Endodermal cell (in vitro differentiated cells): ENCODE measurements around the gene ADGRD2. TPM values are rescaled to one million over a fixed set of nuclear protein-coding genes. Genes with fewer than 3 reads are reported as not detected.

Source experiments
- DNase-seq: peaks from one replicate; pipeline ENCODE4 v3.0.0-alpha.2; 2017
- H3K27ac ChIP-seq: 2 replicates; pipeline ENCODE4 v1.5.1; 2013; ENCODE audit warnings: mild to moderate bottlenecking, low read depth, low read length, moderate library complexity
- H3K27me3 ChIP-seq: 2 replicates; pipeline ENCODE4 v1.6.1; 2013; ENCODE audit warnings: mild to moderate bottlenecking, low read length, moderate library complexity; ENCODE audit not compliant: insufficient read depth, control insufficient read depth, poor library complexity, severe bottlenecking
- H3K36me3 ChIP-seq: 2 replicates; pipeline ENCODE4 v1.7.0; 2013; ENCODE audit warnings: mild to moderate bottlenecking, low read length, moderate library complexity; ENCODE audit not compliant: control insufficient read depth, insufficient read depth
- H3K4me1 ChIP-seq: one replicate; pipeline ENCODE4 v1.7.0; 2013; ENCODE audit warnings: low read length; ENCODE audit not compliant: control insufficient read depth, insufficient read depth
- H3K4me3 ChIP-seq: 2 replicates; pipeline ENCODE4 v1.5.1; 2013; ENCODE audit warnings: mild to moderate bottlenecking, low read length, moderate library complexity
- H3K9ac ChIP-seq: 2 replicates; pipeline ENCODE4 v1.6.1; 2013; ENCODE audit warnings: mild to moderate bottlenecking, low read length, moderate library complexity; ENCODE audit not compliant: poor library complexity, severe bottlenecking; ENCODE audit errors: extremely low read depth
- H3K9me3 ChIP-seq: 2 replicates; pipeline ENCODE4 v1.6.1; 2013; ENCODE audit warnings: mild to moderate bottlenecking, low read length, moderate library complexity; ENCODE audit not compliant: control insufficient read depth
- H3K27ac Mint-ChIP-seq: 2 replicates; pipeline ENCODE4 v1.8.0; 2020; ENCODE audit warnings: mixed read lengths
- H3K27me3 Mint-ChIP-seq: 2 replicates; pipeline ENCODE4 v1.8.0; 2021; ENCODE audit warnings: mild to moderate bottlenecking, mixed read lengths; ENCODE audit not compliant: insufficient read depth
- H3K36me3 Mint-ChIP-seq: 2 replicates; pipeline ENCODE4 v1.8.0; 2020; ENCODE audit warnings: low read depth, mixed read lengths
- H3K4me1 Mint-ChIP-seq: 2 replicates; pipeline ENCODE4 v1.8.0; 2020; ENCODE audit warnings: mixed read lengths
- H3K4me3 Mint-ChIP-seq: 2 replicates; pipeline ENCODE4 v1.8.0; 2020; ENCODE audit warnings: mild to moderate bottlenecking, moderate library complexity, mixed read lengths
- H3K9me3 Mint-ChIP-seq: 2 replicates; pipeline ENCODE4 v1.8.0; 2020; ENCODE audit warnings: mild to moderate bottlenecking, mixed read lengths
- WGBS, 2 experiments: methylation state at CpG; one replicate each; pipeline versions ENCODE4 v1.1.5 to v1.1.7; 2013; ENCODE audit warnings: missing lambda C conversion rate in 2 of 2, mixed read lengths in 1 of 2; ENCODE audit not compliant: insufficient coverage in 1 of 2, insufficient read length in 1 of 2; 5-methylcytosine and 5-hydroxymethylcytosine counted together
- total RNA-seq, 2 donors: library from RNA; stranded (reverse); fragmentation: NEBNext Ultra II Directional in 1 of 2; extraction: Animal tissue kit (Norgen Biotek cat#: 25700) in 1 of 2; gene quantifications; 2 replicates in 1 of 2; 3 replicates in 1 of 2; pipeline ENCODE4 v1.2.1, GENCODE V29; 2021
- TF ChIP-seq, protein P1 (sequence below): fragments of 200-600 bp; sonication (generic); conservative IDR thresholded peaks from 2 replicates; pipeline ENCODE4 v1.5.0; 2021; ENCODE audit warnings: antibody characterized with exemption, mild to moderate bottlenecking

The ADGRD2 gene
- total RNA-seq, 2 donors from 2014 or later: 0.33 to 0.40 TPM

DNA sequence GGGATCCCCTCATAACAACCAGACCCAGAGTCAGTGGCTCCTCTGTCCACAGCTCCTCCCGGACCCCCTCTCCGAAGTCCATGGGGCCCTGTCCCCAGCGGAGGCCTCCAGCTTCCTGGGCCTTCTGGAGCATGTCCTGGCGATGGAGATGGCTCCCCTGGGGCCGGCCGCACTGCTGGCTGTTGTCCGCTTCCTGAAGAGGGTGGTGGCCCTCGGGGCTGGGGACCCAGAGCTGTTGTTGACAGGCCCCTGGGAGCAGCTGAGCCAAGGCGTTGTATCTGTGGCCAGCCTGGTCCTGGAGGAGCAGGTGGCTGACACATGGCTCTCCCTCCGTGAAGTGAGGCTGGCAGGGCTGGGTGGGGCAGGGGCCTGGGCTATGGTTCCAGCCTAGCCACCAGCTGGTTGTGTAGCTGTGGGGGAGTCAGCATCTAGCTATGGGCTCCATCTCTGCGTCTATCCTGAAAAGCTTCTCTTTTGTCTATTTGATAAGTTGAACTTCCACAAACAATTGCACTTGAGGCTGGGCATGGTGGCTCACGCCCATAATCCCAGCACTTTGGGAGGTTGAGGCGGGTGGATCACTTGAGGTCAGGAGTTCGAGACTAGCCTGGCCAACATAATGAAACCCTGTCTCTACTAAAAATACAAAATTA lies 4.7 kb downstream of the ADGRD2 start:
- Histone ChIP-seq H3K27ac (no peak overlapping the region), H3K4me1 (peaks cover 6% of the 10 kb centered on the region), H3K36me3 (no peaks in the 10 kb centered on the region), H3K9ac (no peak overlapping the region), H3K9me3 (no peaks in the 10 kb centered on the region), H3K27me3 (peaks cover 37% of the 10 kb centered on the region), H3K4me3 (no peak overlapping the region)
- Mint-ChIP-seq H3K4me1 (peaks cover 6% of the 10 kb centered on the region), H3K27ac (no peak overlapping the region), H3K4me3 (no peak overlapping the region), H3K27me3 (peaks cover 39% of the 10 kb centered on the region), H3K9me3 (no peaks in the 10 kb centered on the region), H3K36me3 (no peaks in the 10 kb centered on the region)
- TF ChIP-seq, protein P1, sequence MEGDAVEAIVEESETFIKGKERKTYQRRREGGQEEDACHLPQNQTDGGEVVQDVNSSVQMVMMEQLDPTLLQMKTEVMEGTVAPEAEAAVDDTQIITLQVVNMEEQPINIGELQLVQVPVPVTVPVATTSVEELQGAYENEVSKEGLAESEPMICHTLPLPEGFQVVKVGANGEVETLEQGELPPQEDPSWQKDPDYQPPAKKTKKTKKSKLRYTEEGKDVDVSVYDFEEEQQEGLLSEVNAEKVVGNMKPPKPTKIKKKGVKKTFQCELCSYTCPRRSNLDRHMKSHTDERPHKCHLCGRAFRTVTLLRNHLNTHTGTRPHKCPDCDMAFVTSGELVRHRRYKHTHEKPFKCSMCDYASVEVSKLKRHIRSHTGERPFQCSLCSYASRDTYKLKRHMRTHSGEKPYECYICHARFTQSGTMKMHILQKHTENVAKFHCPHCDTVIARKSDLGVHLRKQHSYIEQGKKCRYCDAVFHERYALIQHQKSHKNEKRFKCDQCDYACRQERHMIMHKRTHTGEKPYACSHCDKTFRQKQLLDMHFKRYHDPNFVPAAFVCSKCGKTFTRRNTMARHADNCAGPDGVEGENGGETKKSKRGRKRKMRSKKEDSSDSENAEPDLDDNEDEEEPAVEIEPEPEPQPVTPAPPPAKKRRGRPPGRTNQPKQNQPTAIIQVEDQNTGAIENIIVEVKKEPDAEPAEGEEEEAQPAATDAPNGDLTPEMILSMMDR: no peak
- 89 to 94% methylated on average over 10 to 14 of the region's 14 CpGs for WGBS, 2 experiments
- no peak for DNase-seq

DNA sequence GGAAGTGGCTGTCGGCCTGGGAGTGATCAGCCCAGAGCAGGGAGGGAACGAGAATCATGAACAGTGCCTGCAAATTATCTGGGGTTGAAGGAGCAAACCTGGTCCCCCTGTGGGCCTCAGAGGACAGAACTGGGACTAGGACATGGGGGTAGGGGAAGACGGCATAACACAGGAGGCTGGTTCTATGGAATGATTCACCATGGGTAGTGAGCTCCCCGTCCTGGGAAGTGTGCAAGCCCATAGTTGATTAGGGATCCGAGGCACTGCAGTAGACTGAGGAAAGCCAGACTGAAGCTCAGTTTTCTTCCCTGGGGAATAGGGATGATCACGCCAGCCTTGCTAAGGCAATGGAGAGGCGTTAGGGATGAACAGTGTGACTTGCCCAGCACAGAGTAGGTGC lies 5.6 kb downstream of the ADGRD2 start:
- no peaks in the 10 kb centered on the region for H3K9me3 Mint-ChIP-seq
- no peak for DNase-seq
- H3K27ac Mint-ChIP-seq: no peak overlapping the region
- H3K9ac ChIP-seq: no peak overlapping the region
- TF ChIP-seq, protein P1: no peak
- peaks cover 32% of the 10 kb centered on the region for H3K27me3 ChIP-seq
- no peak overlapping the region for H3K27ac ChIP-seq
- H3K27me3 Mint-ChIP-seq: peaks cover 33% of the 10 kb centered on the region
- H3K4me3 ChIP-seq: no peak overlapping the region
- peaks cover 5% of the 10 kb centered on the region for H3K4me1 ChIP-seq
- no peaks in the 10 kb centered on the region for H3K9me3 ChIP-seq
- H3K4me3 Mint-ChIP-seq: no peak overlapping the region
- H3K36me3 ChIP-seq: no peaks in the 10 kb centered on the region
- H3K4me1 Mint-ChIP-seq: peaks cover 2% of the 10 kb centered on the region
- 68 to 78% methylated on average over 5 to 7 of the region's 7 CpGs for WGBS, 2 experiments
- H3K36me3 Mint-ChIP-seq: no peaks in the 10 kb centered on the region

DNA sequence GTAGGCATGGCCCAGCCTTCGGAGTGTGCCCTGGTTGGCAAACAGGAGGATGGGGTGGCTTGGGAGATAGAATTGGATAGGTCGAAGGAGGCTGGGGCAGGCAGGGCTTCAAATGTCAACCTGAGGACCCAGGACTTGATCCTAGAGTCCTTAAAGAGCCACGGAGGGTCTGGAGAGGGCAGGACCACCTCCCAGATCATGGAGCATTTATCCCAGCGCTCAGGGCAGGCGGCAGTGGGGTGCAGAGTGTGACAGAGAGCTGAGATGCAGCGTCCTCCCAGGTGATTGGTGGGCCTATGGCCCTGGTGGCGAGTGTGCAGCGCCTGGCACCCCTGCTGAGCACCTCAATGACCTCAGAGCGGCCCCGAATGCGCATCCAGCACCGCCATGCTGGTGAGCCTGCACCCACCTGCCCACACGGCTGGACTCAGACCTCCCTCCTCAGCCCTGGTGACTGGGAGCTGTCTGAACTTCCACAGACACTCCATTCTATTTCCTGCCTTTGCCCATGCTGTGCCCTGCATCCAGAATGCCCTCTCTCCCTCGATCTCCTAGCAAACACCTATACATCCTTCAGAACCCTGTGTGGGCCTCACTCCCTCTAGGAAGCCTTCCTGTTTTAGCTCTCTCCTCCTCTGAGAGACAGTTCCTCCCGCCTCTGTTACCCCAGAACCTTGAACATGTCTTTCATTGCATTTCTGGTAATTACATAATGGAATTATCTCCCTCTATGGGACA lies 6.3 kb downstream of the ADGRD2 start:
- Mint-ChIP-seq H3K27me3 (peaks cover 26% of the 10 kb centered on the region), H3K4me1 (no peaks in the 10 kb centered on the region), H3K9me3 (no peaks in the 10 kb centered on the region), H3K4me3 (no peak overlapping the region), H3K36me3 (no peaks in the 10 kb centered on the region), H3K27ac (no peak overlapping the region)
- WGBS, 2 experiments: 62 to 78% methylated on average over 12 to 15 of the region's 15 CpGs
- H3K36me3 ChIP-seq: no peaks in the 10 kb centered on the region
- no peak overlapping the region for H3K9ac ChIP-seq
- peaks cover 25% of the 10 kb centered on the region for H3K27me3 ChIP-seq
- no peak overlapping the region for H3K27ac ChIP-seq
- no peaks in the 10 kb centered on the region for H3K9me3 ChIP-seq
- peak; percentile 71 for DNase-seq
- H3K4me1 ChIP-seq: no peaks in the 10 kb centered on the region
- no peak overlapping the region for H3K4me3 ChIP-seq
- TF ChIP-seq, protein P1: no peak
